NB4 (cell line): ENCODE results near the gene CDK2.

ENCODE experiments used
- CTCF ChIP-seq: IDR thresholded peaks from one replicate; pipeline ENCODE4 v1.5.1; 2012; ENCODE audit warnings: low read depth, low read length
- MAX ChIP-seq: IDR thresholded peaks from 2 replicates; pipeline ENCODE4 v1.6.1; 2011; ENCODE audit warnings: low read depth, low read length
- MYC ChIP-seq: IDR thresholded peaks from 2 replicates; pipeline ENCODE4 v1.6.1; 2011; ENCODE audit warnings: low read depth, low read length
- POLR2A ChIP-seq: IDR thresholded peaks from 2 replicates; pipeline ENCODE4 v1.6.1; 2011; ENCODE audit warnings: mild to moderate bottlenecking; ENCODE audit not compliant: insufficient read length; ENCODE audit errors: extremely low read depth

- TF ChIP-seq CTCF, result no peak
- TF ChIP-seq POLR2A, result no peak
- TF ChIP-seq MAX, result no peak
- TF ChIP-seq MYC, result no peak
Observed at GRCh38 chr12:55925371-55925770, 41.3 kb upstream of the CDK2 start.
